HG03520 (cell line): ENCODE results near the gene WDR5.

Experiments used
- ATAC-seq: cut with Tn5 transposase; IDR thresholded peaks from one replicate; pipeline ENCODE4 v1.9.1; 2021; ENCODE audit warnings: mild to moderate bottlenecking, moderate library complexity; ENCODE audit not compliant: unreplicated experiment

The WDR5 gene

DNA sequence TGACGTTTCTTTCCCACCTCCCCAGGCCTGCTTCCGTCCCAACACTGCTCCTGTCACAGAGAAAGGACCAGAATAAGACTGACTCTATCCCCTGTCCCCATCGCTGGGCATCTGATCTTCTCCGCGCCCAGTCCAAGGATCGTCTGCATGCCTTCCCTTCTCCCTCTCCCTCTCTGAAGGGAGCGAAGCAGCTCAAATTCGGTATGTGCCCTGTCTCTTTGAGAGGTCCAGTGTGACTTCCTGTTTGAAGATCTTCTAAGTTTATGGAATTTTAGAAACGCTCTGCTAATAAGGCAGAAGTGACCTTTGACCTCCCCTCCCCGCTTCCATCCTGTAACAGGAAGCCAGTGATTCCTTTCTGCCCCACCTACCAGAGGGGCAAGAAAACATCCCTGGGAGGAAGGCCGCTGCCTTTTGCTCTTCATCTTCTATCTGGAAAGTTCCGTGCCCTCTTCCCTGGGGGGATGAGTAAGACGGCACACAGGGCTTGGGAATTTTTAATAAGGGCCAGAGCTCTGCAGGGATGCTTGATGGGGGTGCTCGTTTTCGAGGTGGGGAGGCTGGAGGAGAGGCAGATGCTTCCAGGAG lies 69.2 kb downstream of the WDR5 start:
- no peak for ATAC-seq

DNA sequence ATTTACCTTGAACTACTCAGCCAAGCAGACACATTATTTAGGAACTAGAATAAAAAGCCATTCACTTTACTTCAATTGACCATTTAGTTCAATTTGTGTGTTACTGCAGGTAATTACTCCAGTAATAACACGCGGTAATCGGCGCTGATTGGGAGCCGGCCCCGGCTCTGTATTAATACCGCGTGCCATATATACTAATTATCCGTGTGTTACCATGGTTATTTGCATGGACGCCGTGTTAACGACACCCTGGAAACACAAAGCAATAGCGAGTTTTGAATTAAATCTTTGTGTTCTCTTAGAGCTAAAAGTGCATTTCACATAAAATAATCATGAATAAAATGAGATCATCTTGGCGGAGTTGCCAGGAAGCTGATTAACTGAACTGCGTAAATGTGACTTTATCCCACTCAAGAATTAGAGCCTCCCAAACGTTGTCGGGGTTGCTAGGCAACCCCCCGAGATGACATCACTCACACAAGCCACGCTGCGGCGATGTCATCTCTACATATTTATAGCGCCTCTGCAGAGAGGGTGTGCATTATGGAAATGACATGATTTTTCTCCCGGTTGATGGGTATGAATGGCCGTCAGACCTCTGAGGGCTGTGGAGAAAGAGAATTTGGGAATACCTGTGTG lies 69.9 kb downstream of the WDR5 start:
- no peak for ATAC-seq

DNA sequence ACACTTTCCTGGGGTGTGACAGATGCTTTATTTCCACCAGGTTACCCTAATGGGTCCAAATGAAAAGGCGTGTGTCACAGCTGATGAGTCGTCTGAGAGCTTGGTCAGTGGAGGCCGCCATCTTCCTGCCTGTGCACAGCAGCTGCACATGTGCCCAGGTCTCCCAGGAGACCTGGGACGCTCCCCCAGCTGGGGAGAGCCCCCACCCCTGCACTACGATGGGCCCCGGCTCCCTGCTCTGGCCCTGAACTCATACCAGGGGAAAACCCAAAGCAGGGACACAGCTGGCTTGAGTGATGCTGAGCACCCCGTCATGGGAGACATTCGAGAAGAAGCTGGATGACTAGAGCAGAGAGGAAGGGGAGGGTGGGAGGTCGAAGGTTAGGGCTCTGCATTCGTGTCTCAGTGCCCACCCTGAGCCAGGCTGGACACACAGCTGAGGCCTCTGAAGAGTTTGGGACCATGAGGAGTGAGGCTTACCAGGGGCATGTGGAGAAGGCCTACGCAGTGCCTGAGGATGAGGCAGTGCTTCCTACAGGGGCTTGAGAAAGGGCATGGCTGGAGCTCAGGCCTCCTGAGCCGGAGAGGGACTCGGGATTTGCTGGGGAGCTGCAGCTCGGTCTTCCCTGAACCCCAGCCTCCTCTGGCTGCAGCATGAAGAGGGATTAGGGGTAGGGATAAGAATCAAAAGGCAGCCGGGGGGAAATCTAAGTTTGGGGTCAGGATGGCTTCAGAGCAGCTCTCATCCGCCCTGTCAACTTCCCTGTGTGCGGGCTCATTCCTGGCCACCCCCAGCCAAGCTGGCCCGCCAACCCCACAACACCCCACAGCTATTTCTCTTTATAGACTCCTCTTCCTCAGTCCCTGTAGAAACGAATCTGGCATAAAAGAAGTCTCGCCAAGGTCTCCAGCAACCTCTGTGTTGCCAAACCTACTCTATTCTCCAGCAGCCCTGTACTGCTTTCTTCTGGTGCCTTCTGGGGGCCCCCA lies 70.7 kb downstream of the WDR5 start:
- no peak for ATAC-seq

DNA sequence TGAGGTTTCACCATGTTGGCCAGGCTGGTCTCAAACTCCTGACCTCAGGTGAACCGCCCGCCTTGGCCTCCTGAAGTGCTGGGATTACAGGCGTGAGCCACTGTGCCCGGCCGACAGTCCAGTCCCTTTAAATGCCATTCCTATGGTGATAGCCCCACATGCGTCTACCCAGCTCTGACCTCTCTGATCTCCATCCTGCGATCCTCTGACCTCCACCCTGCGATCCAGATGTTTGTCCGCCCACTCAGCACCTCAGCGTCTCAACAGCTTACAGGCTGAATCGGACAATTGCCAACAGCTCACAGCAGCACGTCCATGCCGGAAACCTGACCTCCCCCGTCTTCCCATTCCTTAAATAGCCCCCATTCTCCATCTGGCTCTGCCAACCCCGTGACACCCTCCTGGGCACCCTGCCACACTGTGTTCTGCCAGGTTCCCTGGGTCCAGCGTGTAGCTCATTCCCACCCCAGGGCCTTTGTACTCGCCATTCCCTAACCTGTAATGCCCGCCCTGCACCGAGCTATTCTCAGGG lies 72.5 kb downstream of the WDR5 start:
- no peak for ATAC-seq

DNA sequence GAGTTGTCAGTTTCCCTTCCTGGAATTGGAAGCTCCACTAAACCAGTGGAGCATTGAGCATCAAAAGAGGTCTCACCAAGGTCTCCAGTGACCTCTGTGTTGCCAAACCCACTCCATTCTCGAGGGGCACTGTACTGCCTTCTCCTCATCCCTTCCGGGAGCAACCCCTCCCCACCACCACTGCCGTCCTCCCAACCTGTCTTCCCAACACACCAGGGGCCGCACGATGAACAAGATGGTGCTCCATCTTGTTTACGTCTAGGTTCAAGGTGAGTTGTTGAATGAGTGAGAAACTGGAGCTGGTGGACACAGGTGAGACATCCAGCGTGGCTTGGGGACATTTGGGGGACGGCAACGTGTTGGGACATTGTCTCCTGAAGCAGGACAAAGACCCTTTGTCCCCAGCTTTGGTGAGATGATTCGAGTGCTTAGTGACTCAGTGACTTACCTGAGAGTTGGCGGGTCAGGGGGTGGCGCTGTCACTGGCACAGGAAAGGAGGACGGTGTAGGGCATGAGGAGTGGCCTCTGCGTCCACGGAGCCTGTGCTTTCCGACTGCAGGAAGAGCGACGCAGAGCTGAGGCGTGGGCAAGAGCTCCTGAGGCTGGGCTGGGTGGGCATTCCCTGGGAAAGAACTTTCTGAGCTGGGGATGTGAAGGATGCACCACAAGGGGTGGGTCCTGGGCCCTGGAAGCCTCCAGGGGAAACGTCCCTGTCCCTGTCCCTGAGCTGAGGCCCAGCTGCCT lies 73.3 kb downstream of the WDR5 start:
- ATAC-seq, result no peak
